Measurements from ENCODE around the gene ZSWIM2. TPM values are rescaled to one million over a fixed set of nuclear protein-coding genes. Genes with fewer than 3 reads are reported as not detected.

Gene ZSWIM2
- polyA plus RNA-seq, 1 experiment, result 0.10 TPM

DNA sequence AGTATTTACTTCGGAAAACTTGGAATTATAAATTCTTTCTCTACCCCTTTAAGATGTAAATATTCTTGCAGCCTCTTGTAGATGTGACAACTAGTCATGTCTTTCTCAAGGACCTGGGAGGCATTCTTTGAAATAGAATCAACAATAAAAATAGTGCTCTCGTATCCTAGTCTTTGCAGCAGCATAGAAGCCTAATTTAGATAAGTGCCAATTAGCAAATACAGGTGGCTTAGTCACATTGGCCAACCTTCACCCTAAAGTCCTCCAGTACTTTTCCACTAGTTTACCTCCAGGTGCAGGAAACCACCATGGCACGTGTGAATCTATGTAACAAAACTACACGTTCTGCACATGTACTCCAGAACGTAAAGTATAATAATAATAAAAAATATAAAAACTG lies 3.5 kb upstream of the ZSWIM2 start:
- no peaks in the 10 kb centered on the region for H3K9me3 ChIP-seq (ENCODE audit: control insufficient read depth, insufficient read depth, low read length)
- CTCF ChIA-PET, result no interaction called here
- POLR2A ChIA-PET, result no interaction called here
- TF ChIP-seq, protein P1, sequence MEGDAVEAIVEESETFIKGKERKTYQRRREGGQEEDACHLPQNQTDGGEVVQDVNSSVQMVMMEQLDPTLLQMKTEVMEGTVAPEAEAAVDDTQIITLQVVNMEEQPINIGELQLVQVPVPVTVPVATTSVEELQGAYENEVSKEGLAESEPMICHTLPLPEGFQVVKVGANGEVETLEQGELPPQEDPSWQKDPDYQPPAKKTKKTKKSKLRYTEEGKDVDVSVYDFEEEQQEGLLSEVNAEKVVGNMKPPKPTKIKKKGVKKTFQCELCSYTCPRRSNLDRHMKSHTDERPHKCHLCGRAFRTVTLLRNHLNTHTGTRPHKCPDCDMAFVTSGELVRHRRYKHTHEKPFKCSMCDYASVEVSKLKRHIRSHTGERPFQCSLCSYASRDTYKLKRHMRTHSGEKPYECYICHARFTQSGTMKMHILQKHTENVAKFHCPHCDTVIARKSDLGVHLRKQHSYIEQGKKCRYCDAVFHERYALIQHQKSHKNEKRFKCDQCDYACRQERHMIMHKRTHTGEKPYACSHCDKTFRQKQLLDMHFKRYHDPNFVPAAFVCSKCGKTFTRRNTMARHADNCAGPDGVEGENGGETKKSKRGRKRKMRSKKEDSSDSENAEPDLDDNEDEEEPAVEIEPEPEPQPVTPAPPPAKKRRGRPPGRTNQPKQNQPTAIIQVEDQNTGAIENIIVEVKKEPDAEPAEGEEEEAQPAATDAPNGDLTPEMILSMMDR (IDR thresholded peaks at IDR 0.05; ENCODE audit: low read depth, low read length), result no peak
- DNase-seq (ENCODE audit: low read depth, low spot score), result no peak
- H3K27me3 ChIP-seq (ENCODE audit: control insufficient read depth, insufficient read depth, low read length), result no peaks in the 10 kb centered on the region
- no peak overlapping the region for H3K4me3 ChIP-seq (ENCODE audit: low read depth, low read length)
- no peak overlapping the region for H3K27ac ChIP-seq (ENCODE audit: low read depth, low read length)

DNA sequence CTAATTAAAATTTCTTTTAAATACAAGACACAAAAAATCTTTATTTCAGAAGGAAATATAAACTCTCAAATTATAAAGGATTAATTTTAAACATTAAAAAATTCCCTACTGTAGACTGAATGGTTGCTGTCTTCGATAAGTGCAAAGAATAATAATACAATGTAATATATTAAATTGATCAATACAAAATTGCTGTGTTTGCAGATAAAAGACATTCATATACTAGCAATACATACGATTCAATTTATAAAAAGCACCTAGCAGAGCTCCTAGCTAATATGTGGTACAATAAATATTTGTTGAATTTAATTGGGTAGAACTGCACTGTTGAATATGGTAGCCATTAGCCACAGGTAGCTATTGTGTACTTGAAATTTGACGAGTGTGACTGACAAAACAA lies 6.6 kb downstream of the ZSWIM2 start:
- ChIA-PET POLR2A (interaction anchor here (1.1 kb wide), 1 partner anchor 357 kb away, joined by 4 read pairs; the partner anchor contains the start of gene ZC3H15), CTCF (interaction anchor here (1.1 to 2.7 kb wide), 2 partner anchors 20 to 739 kb away, joined by 6 to 9 read pairs; no protein-coding TSS in a partner anchor)
- Histone ChIP-seq H3K4me3 (ENCODE audit: low read depth, low read length) (no peak overlapping the region), H3K9me3 (ENCODE audit: control insufficient read depth, insufficient read depth, low read length) (no peaks in the 10 kb centered on the region), H3K27ac (ENCODE audit: low read depth, low read length) (no peak overlapping the region), H3K27me3 (ENCODE audit: control insufficient read depth, insufficient read depth, low read length) (no peaks in the 10 kb centered on the region)
- no peak for DNase-seq (ENCODE audit: low read depth, low spot score)
- TF ChIP-seq, protein P1 (IDR thresholded peaks at IDR 0.05; ENCODE audit: low read depth, low read length), result no peak

DNA sequence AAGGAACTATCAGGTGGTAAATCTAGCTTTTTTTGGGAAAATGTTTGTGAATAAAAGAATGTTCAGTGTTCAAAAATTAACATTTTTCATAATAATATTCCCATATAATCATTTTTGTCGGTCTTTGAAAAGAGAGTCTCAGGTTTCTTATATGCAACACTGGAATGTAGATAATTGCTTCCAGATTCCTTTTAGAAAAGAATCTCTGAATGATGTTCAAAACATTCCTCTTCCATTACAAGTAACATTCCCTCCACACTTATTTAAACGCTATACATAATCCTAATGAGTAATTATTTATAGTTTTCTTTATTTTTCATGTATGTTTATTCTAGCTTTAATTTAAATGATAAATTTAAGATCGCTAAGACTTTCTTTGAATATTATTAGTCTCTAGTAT lies 7.0 kb downstream of the ZSWIM2 start:
- Histone ChIP-seq H3K9me3 (ENCODE audit: control insufficient read depth, insufficient read depth, low read length) (no peaks in the 10 kb centered on the region), H3K27me3 (ENCODE audit: control insufficient read depth, insufficient read depth, low read length) (no peaks in the 10 kb centered on the region), H3K27ac (ENCODE audit: low read depth, low read length) (no peak overlapping the region), H3K4me3 (ENCODE audit: low read depth, low read length) (no peak overlapping the region)
- ChIA-PET CTCF (interaction anchor here (0.6 to 2.7 kb wide), 3 partner anchors 21 to 739 kb away, joined by 3 to 9 read pairs (median 6); no protein-coding TSS in a partner anchor), POLR2A (interaction anchor here (1.1 kb wide), 1 partner anchor 356 kb away, joined by 4 read pairs; the partner anchor contains the start of gene ZC3H15)
- DNase-seq (ENCODE audit: low read depth, low spot score), result peak; percentile 27
- TF ChIP-seq, protein P1 (IDR thresholded peaks at IDR 0.05; ENCODE audit: low read depth, low read length), result no peak

DNA sequence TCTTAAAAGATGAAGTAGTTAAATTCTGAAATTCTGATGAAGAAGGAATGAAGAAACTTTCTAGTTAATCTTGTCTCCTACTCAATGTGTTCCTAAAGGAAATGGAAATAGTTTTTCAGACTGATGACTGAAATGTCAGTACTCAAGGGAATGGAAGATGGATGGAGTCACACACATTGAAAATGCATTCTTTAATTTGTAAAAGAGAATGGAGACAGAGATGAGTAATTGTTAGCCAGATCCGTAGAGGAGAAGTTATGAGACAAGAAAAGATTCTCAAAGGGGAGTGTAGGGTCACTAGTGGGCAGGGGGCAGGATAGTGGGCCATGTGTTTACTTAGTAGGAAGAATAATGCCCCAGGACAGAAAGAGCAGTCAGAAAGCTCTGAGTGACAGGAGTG lies 13.3 kb downstream of the ZSWIM2 start:
- no peak for DNase-seq (ENCODE audit: low read depth, low spot score)
- no peak overlapping the region for H3K27ac ChIP-seq (ENCODE audit: low read depth, low read length)
- no peaks in the 10 kb centered on the region for H3K27me3 ChIP-seq (ENCODE audit: control insufficient read depth, insufficient read depth, low read length)
- no peaks in the 10 kb centered on the region for H3K9me3 ChIP-seq (ENCODE audit: control insufficient read depth, insufficient read depth, low read length)
- CTCF ChIA-PET, result no interaction called here
- TF ChIP-seq, protein P1 (IDR thresholded peaks at IDR 0.05; ENCODE audit: low read depth, low read length), result no peak
- POLR2A ChIA-PET, result no interaction called here
- no peak overlapping the region for H3K4me3 ChIP-seq (ENCODE audit: low read depth, low read length)

DNA sequence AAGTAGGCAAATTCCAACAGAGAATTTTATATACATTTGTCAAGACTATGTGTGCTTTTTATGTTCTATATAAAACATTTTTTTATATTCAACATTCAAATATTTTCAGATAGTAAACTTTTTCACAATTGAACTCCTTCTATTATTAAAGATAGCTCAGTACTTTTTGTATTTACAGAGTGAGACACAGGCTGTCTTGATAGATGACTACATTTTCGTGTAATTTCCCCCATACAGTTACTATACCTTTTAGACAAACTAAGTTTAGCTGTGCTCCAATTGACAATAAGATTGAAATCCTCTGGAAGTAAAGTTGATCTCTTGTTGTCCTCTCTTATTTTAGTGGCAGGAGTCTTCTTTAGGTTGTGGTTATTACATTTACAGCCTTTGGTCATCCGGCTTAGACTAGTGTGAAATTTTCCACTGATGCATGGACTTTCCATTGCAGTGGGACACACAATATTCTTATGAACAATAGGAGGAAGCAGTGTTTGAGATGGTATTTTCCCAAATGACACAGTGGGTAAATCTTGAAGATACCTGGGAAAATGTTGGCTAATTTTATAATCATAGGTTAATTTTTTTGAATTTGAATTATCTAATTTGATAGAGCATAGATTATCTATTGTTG lies 21.0 kb downstream of the ZSWIM2 start:
- ChIA-PET POLR2A (no interaction called here), CTCF (no interaction called here)
- Histone ChIP-seq H3K27me3 (ENCODE audit: control insufficient read depth, insufficient read depth, low read length) (no peaks in the 10 kb centered on the region), H3K4me3 (ENCODE audit: low read depth, low read length) (no peak overlapping the region), H3K27ac (ENCODE audit: low read depth, low read length) (no peak overlapping the region), H3K9me3 (ENCODE audit: control insufficient read depth, insufficient read depth, low read length) (no peaks in the 10 kb centered on the region)
- DNase-seq (ENCODE audit: low read depth, low spot score), result no peak
- TF ChIP-seq, protein P1 (IDR thresholded peaks at IDR 0.05; ENCODE audit: low read depth, low read length), result no peak
